Skin of body (tissue), 2 donors: ENCODE results near the gene ATP6V1D. TPM values are rescaled to one million over a fixed set of nuclear protein-coding genes. Genes with fewer than 3 reads are reported as not detected.
A peak's percentile ranks its signal among the peaks of the same experiment; 100 is the strongest.
"Not testable (repeated sequence)": the region's sequence is repeated elsewhere in the genome, so short reads cannot be mapped to it uniquely, and the experiment has no call there.

Experiments
- DNase-seq: peaks from one replicate; lab custom pipeline; 2025; lab: John Stamatoyannopoulos, UW
- total RNA-seq: library from RNA; depleted of rRNA; stranded (reverse); fragments of >200 nt; gene quantifications from one replicate; pipeline ENCODE4 v1.2.3, GENCODE V29; 2014

The ATP6V1D gene
- total RNA-seq, result 84.3 TPM

DNA sequence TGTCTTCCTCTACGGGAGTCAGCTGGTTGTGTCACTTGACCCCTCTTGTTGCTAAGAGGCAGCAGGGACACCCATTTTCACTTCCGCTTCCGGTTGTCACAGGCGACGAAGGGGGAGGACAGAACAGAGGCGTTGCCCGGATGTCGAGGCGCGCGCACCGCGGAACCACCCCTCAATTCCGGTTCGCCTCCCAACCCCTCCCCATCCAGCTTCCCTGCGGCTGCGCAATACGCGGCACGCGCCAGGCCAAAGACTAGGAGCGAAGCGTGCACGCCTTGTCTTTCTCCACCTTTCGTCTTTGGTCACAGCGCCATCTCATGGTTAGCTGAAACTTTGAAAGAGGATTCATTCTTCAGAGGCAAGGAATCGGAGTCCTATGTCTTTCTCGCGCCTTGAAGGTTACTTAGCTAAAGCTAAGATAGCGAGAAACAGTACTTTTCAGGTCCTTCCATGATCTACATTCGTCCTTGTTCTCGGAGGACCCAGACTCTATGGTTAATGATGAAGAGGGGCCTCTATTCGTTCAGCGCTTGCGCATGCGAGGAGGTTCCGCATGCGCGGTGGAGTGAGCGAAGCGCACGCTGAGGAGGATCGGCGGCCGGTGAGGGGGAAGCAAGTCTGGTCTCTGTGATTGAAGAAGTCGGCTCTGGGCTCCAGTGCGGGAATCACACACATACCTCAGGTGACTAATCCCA is at the start of gene ATP6V1D, which contains the start of gene EIF2S1:
Gene ATP6V1D (minus strand): TSS at position 30 of the 695 bp plus-strand sequence. CDS start 106 bp downstream, outside the sequence.
Gene EIF2S1 (plus strand): TSS at position 554 of the 695 bp plus-strand sequence. CDS start 4,440 bp downstream, outside the sequence.
- peak; percentile 100 for DNase-seq

GRCh38 chr14:67408122-67408801 is 48.7 kb upstream of the ATP6V1D start:
- DNase-seq, result not testable (repeated sequence)

GRCh38 chr14:67405771-67406170 is 46.2 kb upstream of the ATP6V1D start:
- no peak for DNase-seq

DNA sequence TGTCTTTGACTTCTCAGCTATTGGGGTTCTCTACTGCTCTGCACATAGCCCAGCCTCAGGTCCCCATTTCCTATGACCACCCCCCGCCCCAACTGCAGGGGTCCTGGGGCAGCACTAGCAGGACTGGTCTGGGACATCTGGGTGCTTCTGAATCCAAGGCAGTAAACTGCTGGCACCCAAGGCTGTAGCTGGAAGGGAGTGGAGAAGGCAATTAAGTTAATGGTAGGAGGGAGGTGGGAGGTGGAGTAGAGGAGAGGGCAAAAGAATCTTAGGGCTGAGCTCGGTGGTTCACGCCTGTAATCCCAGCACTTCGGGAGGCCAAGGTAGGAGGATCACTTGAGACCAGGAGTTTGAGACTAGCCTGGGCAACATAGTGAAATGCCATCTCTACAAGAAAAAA is 40.8 kb upstream of the ATP6V1D start:
- no peak for DNase-seq

DNA sequence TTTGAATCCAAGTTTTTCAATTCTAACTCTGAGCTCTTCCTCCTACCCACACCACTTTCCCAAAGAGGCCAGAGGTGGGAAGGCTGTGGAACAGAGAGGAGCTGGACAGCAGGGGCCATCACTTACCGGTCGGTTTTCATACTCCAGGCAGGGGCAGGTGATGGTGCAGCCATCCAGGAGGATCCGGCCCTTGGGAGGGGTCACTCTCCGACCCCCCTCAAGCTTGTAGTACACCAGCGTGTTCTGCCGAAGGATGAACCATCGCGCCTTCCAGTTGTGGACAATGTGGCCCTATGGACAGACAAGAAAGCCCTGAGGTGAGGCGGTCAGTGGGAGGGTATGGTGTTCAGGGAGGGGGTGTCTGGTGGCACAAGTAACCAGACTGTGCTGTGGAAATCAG is 37.9 kb upstream of the ATP6V1D start:
- no peak for DNase-seq

- DNase-seq, result no peak
Observed at GRCh38 chr14:67396381-67396970, 36.9 kb upstream of the ATP6V1D start.

GRCh38 chr14:67395876-67396189 is 36.2 kb upstream of the ATP6V1D start:
- no peak for DNase-seq

DNA sequence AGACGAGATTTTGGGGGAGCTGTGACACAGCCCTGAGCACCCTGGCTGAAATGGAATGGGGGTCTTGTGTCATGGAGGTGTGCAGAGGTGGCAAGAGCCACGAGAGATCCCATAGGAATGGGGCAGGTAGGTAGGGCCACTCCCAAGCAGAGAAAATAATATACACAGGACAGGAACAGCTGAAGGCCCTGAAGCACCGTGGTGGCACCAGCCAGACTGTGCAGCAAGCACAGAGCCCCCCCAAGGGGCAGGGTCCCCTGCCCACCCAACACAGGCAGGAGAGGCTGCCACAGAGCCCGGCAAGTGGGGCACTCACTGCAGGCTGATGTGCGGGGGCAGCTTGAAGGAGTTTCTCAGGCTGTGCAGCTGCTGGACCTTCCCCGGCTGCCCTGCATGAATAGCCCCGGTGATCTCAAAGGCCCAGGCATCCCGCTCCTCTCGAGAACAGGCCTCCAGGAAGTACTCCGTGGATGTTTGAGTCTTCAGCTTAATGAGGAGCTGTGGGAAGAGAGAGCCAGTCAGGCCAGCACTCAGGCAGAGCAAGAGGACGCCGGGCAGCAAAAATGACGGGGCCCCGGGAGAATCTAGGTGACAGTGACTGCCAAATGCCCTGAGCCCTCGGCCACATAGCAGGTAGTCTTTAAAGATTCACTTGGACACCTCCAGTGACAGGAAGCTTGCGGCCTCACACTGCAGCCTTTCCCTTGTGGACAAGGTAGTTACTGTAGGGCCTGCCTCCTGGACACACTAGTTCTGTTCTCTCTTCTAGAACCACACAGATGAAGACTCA is 35.7 kb upstream of the ATP6V1D start:
- no peak for DNase-seq

- no peak for DNase-seq
Observed at GRCh38 chr14:67393689-67394088, 34.1 kb upstream of the ATP6V1D start.

- no peak for DNase-seq
Observed at GRCh38 chr14:67392800-67393199, 33.2 kb upstream of the ATP6V1D start.

GRCh38 chr14:67392123-67392522 is 32.5 kb upstream of the ATP6V1D start:
- DNase-seq, result no peak

DNA sequence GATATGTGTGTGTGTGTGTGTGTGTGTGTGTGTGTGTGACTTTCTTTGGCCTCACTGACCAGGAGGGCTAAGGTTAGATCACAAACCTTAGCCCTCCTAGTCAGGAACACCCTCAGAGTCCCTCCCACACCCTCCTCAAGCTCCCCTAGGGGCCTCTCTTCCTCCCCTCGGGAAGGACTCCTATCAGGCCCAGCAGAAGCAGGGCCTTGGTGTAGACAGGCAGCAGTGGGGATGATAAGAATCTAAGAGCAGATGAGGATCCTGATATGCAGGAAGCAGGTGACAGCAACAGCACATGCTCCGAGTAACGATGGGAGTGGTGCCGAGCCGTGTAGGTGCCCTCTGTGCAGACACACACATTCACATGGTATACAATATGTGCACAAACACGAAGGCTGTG is 31.7 kb upstream of the ATP6V1D start:
- DNase-seq, result no peak

DNA sequence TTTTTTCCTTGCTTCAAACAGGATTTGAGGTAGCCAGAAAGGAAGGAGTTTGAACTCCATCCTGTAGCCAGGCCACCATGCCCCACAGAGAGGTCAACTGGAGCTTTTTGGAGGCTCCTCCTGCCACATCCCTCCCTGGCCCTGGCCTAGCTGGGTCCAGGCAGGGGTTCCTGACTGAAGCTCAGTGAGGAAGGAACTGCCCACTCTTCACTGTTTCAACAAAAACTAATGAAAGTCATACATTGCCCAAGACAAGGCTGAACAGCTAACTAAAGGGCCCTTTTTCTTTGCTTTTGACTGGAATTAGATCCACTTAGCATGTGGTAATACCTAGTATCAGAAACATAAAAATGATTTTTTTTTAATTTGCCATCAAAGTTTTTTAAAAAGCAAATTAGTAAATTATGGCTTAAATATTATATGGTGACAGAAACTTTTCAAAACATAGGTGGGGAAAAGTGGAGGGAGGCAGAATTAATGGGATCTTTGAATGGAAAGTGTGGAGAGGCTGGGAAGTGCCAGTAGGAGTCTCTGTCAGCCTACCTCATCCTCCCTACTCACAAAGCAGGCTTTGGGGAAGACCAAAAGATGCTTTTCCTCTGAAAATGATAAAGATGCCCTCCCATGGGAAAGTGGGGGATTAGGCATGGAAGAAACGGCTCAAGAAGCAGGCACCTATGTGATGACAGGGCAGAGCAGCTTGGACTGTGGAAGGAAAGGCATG is 30.4 kb upstream of the ATP6V1D start:
- DNase-seq, result no peak

GRCh38 chr14:67389275-67389674 is 29.7 kb upstream of the ATP6V1D start:
- no peak for DNase-seq

DNA sequence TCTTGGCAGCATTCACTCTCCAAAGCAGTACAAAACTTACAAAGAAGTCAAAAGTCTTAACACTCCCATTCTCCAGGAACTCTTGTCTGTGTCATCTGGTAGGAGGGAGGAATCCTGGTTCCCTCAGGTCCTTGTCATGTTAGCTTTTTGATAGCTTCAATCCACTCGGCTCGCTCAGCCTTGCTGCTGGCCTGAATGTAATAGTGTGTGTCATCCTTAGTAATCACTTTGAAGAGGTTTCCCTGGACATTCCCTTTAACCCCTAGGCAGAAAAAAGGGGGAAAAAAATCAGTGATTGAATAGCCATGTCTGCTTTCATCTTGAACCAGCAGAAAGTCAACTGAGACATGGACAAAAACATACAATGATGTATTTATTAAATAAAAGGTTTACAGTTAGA is 27.6 kb upstream of the ATP6V1D start:
- no peak for DNase-seq

- DNase-seq, result no peak
Observed at GRCh38 chr14:67385618-67386017, 26.0 kb upstream of the ATP6V1D start.

DNA sequence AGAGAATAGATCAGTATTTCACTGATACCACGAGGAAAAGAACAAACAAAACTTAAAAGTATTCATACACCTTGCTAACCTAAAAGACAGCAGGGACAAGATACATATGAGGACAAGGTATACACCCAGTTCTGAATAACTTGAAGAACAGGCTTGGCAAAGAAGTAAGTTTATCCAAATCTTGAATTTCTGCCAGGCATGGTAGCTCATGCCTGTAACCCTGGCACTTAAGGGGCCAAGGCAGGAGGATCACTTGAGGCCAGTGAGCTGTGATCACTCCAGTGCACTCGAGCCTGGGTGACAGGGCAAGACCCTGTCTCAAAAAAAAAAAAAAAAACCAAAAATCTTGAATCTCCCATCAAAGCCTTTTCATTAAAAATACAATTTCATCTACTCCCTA is 25.5 kb upstream of the ATP6V1D start:
- no peak for DNase-seq

- DNase-seq, result no peak
Observed at GRCh38 chr14:67377916-67378315, 18.3 kb upstream of the ATP6V1D start.

DNA sequence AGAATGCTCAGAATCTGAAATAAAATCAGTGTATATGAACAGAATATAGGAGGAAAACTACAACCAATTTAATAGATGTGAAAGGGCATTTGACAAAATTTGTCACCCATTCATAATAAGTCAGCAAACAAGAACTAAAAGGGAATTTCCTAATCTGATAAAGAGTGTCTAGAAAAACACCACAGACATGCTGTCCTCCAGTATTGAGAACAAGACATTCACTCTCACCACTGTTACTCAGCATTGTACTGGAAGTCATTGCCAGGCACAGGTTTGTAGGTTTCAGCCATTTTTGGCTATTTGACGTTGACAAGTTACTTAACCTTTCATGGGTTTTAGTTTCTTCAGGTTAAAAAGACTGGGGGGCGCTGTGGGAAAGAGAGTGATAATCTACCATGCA is 13.7 kb upstream of the ATP6V1D start:
- DNase-seq, result no peak

DNA sequence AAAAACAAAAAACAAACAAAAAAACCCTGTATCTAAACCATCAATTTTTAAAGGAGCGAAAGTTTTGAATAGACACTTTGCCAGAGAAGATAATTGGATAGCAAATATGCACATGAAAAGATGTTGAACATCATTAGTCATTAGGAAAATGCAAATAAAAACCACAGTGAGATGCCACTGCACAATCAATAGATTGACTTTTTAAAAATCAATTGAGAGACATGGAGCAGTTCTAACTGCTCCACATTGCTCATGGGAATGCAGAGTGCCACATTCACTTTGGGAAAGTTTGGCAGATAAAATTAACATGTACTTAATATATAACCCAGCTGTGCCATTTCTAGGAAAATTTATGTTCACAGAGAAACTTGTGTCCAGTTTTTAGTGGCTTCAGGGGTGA is 13.2 kb upstream of the ATP6V1D start:
- no peak for DNase-seq
